ENCODE data around the gene OVCH1.
"Not testable (repeated sequence)": the region's sequence is repeated elsewhere in the genome, so short reads cannot be mapped to it uniquely, and the experiment has no call there.

Gene OVCH1

DNA sequence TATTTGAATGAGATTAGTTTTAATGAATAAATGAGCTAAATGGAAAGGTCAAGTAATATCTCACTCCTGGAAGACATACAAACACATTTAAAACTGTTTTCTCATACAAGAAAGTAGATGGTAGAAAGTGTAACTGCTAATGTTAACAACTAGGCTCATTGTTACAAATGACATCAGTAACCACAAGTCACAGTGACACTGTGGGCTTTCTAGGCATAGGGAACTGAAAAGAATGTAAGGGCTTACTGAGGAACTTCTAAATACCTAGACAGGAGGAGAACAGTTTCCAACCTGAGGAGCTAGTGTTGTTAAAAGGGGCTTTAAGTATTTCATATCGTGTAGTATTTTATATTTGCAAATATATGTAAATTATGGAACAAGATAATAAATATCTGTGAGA, 99.0 kb downstream of the OVCH1 start:
- H3K79me2 ChIP-seq (ENCODE audit: control insufficient read depth, low read length) = no peaks in the 10 kb centered on the region
- peaks cover 6% of the 10 kb centered on the region for H3K27me3 ChIP-seq (ENCODE audit: control insufficient read depth, low read length)
- H3F3A ChIP-seq (ENCODE audit: control insufficient read depth, insufficient read depth) = no peaks in the 10 kb centered on the region
- no peak for TF ChIP-seq EZH2phosphoT487 (IDR thresholded peaks at IDR 0.05; ENCODE audit: borderline replicate concordance, low read length)
- H3K4me3 ChIP-seq (ENCODE audit: low read length) = no peak overlapping the region
- no peak overlapping the region for H3K4me2 ChIP-seq (ENCODE audit: low read length)
- H4K20me1 ChIP-seq (ENCODE audit: control insufficient read depth, insufficient read depth, low read depth, low read length) = no peaks in the 10 kb centered on the region
- H3K9me3 ChIP-seq (ENCODE audit: control insufficient read depth, insufficient read depth, low read length) = no peaks in the 10 kb centered on the region
- no peaks in the 10 kb centered on the region for H3K9me2 ChIP-seq (replicated peaks; ENCODE audit: control insufficient read depth, low read length)
- no peaks in the 10 kb centered on the region for H3K4me1 ChIP-seq (ENCODE audit: control insufficient read depth, low read length)
- no peaks in the 10 kb centered on the region for H3K36me3 ChIP-seq (ENCODE audit: control insufficient read depth, low read length)
- H3K27ac ChIP-seq (ENCODE audit: low read depth, low read length) = no peak overlapping the region

DNA sequence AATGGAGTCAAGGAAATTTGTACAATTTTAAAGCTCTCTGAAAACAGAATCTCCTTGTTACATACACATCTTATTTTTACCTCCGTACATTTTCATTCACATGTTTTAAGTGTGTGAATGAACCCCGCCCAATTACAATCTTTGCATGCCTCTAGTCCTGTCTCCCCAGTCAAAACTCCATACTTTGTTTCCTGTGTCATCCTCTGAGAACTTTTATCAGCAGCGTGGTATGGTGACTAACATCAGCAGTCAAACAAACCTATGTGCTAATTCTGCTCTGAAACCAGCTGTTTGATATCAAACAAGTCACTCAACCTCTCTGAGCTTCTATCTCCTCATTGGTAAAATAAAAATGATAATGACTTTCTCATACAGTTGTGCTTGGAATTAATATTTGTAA, 100.7 kb downstream of the OVCH1 start:
- no peaks in the 10 kb centered on the region for H3K9me3 ChIP-seq (ENCODE audit: control insufficient read depth, insufficient read depth, low read length)
- no peak overlapping the region for H3K4me3 ChIP-seq (ENCODE audit: low read length)
- TF ChIP-seq, protein P1, sequence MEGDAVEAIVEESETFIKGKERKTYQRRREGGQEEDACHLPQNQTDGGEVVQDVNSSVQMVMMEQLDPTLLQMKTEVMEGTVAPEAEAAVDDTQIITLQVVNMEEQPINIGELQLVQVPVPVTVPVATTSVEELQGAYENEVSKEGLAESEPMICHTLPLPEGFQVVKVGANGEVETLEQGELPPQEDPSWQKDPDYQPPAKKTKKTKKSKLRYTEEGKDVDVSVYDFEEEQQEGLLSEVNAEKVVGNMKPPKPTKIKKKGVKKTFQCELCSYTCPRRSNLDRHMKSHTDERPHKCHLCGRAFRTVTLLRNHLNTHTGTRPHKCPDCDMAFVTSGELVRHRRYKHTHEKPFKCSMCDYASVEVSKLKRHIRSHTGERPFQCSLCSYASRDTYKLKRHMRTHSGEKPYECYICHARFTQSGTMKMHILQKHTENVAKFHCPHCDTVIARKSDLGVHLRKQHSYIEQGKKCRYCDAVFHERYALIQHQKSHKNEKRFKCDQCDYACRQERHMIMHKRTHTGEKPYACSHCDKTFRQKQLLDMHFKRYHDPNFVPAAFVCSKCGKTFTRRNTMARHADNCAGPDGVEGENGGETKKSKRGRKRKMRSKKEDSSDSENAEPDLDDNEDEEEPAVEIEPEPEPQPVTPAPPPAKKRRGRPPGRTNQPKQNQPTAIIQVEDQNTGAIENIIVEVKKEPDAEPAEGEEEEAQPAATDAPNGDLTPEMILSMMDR (IDR thresholded peaks at IDR 0.05; ENCODE audit: low read depth, low read length, poor library complexity, severe bottlenecking) = no peak
- TF ChIP-seq EZH2phosphoT487 (IDR thresholded peaks at IDR 0.05; ENCODE audit: borderline replicate concordance, low read length) = no peak
- peaks cover 6% of the 10 kb centered on the region for H3K27me3 ChIP-seq (ENCODE audit: control insufficient read depth, low read length)
- no peaks in the 10 kb centered on the region for H3F3A ChIP-seq (ENCODE audit: control insufficient read depth, insufficient read depth)
- H3K4me2 ChIP-seq (ENCODE audit: low read length) = no peak overlapping the region
- H3K27ac ChIP-seq (ENCODE audit: low read depth, low read length) = no peak overlapping the region
- no peaks in the 10 kb centered on the region for H3K36me3 ChIP-seq (ENCODE audit: control insufficient read depth, low read length)
- no peaks in the 10 kb centered on the region for H4K20me1 ChIP-seq (ENCODE audit: control insufficient read depth, insufficient read depth, low read depth, low read length)
- no peaks in the 10 kb centered on the region for H3K79me2 ChIP-seq (ENCODE audit: control insufficient read depth, low read length)
- H3K9me2 ChIP-seq (replicated peaks; ENCODE audit: control insufficient read depth, low read length) = no peaks in the 10 kb centered on the region
- H3K4me1 ChIP-seq (ENCODE audit: control insufficient read depth, low read length) = no peaks in the 10 kb centered on the region

DNA sequence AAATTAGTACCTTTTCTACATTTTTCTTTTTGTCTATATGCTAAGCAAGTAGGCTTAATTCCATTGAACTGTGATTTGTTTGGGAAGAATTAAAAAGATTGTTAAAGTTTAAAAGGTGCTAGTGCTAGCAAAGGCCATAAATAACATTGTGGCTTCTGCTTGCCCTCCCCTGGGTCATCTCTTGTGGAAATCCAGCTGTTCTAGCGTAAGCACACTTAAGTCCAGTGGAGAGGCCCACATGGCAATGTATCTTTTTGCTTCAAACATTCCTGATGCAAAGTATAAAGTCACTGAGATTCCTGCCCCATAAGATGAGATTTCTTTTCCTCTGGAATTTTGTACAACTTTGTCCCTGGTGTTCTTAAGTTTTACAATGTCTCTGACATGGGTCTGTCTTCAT, 102.1 kb downstream of the OVCH1 start:
- Histone ChIP-seq H3K27ac (ENCODE audit: low read depth, low read length) (no peak overlapping the region), H3K9me3 (ENCODE audit: control insufficient read depth, insufficient read depth, low read length) (no peaks in the 10 kb centered on the region)
- TF ChIP-seq, protein P1 (IDR thresholded peaks at IDR 0.05; ENCODE audit: low read depth, low read length, poor library complexity, severe bottlenecking) = no peak
- no peak for TF ChIP-seq EZH2phosphoT487 (IDR thresholded peaks at IDR 0.05; ENCODE audit: borderline replicate concordance, low read length)

DNA sequence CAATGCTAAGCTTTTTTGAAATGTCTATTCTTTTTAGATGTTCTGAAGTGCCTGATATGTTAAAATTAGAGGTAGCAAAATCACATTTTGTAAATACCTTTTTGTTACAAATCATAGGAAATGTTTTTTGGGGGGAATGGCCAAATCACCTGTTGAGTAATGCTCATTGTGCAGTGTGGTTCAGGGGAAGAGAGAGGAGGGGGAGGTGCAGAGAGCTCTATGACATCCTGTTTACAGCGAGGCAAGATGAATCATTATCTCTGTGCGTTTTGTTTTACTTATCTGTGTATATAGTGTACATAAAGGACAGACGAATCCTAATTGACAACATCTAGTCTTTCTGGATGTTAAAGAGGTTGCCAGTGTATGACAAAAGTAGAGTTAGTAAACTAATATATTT, 107.1 kb downstream of the OVCH1 start:
- not testable (repeated sequence) for H3K79me2 ChIP-seq (ENCODE audit: control insufficient read depth, low read length); H3K4me2 ChIP-seq (ENCODE audit: low read length); H3K4me1 ChIP-seq (ENCODE audit: control insufficient read depth, low read length); H3K4me3 ChIP-seq (ENCODE audit: low read length); H3F3A ChIP-seq (ENCODE audit: control insufficient read depth, insufficient read depth); H3K9me3 ChIP-seq (ENCODE audit: control insufficient read depth, insufficient read depth, low read length); H3K36me3 ChIP-seq (ENCODE audit: control insufficient read depth, low read length); H3K27ac ChIP-seq (ENCODE audit: low read depth, low read length); H4K20me1 ChIP-seq (ENCODE audit: control insufficient read depth, insufficient read depth, low read depth, low read length); H3K9me2 ChIP-seq (replicated peaks; ENCODE audit: control insufficient read depth, low read length); H3K27me3 ChIP-seq (ENCODE audit: control insufficient read depth, low read length)

More for the DNA sequence above, 102.1 kb downstream of the OVCH1 start:
- Histone ChIP-seq H3K4me2 (ENCODE audit: low read length) (no peak overlapping the region), H3K79me2 (ENCODE audit: control insufficient read depth, low read length) (no peaks in the 10 kb centered on the region), H3K4me3 (ENCODE audit: low read length) (no peak overlapping the region), H3K4me1 (ENCODE audit: control insufficient read depth, low read length) (no peaks in the 10 kb centered on the region), H3K9me2 (replicated peaks; ENCODE audit: control insufficient read depth, low read length) (no peaks in the 10 kb centered on the region), H3F3A (ENCODE audit: control insufficient read depth, insufficient read depth) (no peaks in the 10 kb centered on the region), H3K36me3 (ENCODE audit: control insufficient read depth, low read length) (no peaks in the 10 kb centered on the region), H4K20me1 (ENCODE audit: control insufficient read depth, insufficient read depth, low read depth, low read length) (no peaks in the 10 kb centered on the region), H3K27me3 (ENCODE audit: control insufficient read depth, low read length) (peaks cover 3% of the 10 kb centered on the region)
